Medulla oblongata (tissue), 1 donor: ENCODE results near the gene CEACAM7.

Experiments used
- DNase-seq: peaks from one replicate; pipeline ENCODE4 v3.0.0-alpha.2; 2015; ENCODE audit errors: extremely low spot score

CEACAM7 gene

GRCh38 chr19:41700381-41701195 lies 12.5 kb upstream of the CEACAM7 start:
- no peak for DNase-seq

DNA sequence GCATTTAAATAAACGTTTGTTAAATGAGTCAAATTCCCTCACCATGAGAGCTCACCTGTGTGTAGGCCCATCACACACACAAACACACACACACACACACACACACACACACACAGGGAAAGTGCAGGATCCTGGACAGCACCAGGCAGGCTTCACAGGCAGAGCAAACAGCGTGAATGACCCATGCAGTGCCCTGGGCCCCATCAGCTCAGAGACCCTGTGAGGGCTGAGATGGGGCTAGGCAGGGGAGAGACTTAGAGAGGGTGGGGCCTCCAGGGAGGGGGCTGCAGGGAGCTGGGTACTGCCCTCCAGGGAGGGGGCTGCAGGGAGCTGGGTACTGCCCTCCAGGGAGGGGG lies 11.9 kb upstream of the CEACAM7 start:
- DNase-seq, result no peak

- no peak for DNase-seq
Observed at GRCh38 chr19:41699231-41699967, 11.3 kb upstream of the CEACAM7 start.

- peak; percentile 7 for DNase-seq
Observed at GRCh38 chr19:41698746-41699230, 10.7 kb upstream of the CEACAM7 start.

DNA sequence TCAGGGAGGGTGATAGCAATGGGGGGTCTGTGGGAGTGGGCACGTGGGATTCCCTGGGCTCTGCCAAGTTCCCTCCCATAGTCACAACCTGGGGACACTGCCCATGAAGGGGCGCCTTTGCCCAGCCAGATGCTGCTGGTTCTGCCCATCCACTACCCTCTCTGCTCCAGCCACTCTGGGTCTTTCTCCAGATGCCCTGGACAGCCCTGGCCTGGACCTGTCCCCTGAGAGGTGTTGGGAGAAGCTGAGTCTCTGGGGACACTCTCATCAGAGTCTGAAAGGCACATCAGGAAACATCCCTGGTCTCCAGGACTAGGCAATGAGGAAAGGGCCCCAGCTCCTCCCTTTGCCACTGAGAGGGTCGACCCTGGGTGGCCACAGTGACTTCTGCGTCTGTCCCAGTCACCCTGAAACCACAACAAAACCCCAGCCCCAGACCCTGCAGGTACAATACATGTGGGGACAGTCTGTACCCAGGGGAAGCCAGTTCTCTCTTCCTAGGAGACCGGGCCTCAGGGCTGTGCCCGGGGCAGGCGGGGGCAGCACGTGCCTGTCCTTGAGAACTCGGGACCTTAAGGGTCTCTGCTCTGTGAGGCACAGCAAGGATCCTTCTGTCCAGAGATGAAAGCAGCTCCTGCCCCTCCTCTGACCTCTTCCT lies 9.3 kb upstream of the CEACAM7 start:
- no peak for DNase-seq

DNA sequence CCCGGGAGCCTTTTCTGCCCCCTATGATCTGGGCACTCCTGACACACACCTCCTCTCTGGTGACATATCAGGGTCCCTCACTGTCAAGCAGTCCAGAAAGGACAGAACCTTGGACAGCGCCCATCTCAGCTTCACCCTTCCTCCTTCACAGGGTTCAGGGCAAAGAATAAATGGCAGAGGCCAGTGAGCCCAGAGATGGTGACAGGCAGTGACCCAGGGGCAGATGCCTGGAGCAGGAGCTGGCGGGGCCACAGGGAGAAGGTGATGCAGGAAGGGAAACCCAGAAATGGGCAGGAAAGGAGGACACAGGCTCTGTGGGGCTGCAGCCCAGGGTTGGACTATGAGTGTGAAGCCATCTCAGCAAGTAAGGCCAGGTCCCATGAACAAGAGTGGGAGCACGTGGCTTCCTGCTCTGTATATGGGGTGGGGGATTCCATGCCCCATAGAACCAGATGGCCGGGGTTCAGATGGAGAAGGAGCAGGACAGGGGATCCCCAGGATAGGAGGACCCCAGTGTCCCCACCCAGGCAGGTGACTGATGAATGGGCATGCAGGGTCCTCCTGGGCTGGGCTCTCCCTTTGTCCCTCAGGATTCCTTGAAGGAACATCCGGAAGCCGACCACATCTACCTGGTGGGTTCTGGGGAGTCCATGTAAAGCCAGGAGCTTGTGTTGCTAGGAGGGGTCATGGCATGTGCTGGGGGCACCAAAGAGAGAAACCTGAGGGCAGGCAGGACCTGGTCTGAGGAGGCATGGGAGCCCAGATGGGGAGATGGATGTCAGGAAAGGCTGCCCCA lies 8.5 kb upstream of the CEACAM7 start:
- no peak for DNase-seq

DNA sequence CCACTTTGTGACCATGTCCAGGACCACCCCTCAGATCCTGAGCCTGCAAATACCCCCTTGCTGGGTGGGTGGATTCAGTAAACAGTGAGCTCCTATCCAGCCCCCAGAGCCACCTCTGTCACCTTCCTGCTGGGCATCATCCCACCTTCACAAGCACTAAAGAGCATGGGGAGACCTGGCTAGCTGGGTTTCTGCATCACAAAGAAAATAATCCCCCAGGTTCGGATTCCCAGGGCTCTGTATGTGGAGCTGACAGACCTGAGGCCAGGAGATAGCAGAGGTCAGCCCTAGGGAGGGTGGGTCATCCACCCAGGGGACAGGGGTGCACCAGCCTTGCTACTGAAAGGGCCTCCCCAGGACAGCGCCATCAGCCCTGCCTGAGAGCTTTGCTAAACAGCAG lies 7.7 kb upstream of the CEACAM7 start:
- DNase-seq, result no peak

GRCh38 chr19:41694831-41695635 lies 7.0 kb upstream of the CEACAM7 start:
- DNase-seq, result no peak

GRCh38 chr19:41694196-41694595 lies 6.1 kb upstream of the CEACAM7 start:
- DNase-seq, result no peak

DNA sequence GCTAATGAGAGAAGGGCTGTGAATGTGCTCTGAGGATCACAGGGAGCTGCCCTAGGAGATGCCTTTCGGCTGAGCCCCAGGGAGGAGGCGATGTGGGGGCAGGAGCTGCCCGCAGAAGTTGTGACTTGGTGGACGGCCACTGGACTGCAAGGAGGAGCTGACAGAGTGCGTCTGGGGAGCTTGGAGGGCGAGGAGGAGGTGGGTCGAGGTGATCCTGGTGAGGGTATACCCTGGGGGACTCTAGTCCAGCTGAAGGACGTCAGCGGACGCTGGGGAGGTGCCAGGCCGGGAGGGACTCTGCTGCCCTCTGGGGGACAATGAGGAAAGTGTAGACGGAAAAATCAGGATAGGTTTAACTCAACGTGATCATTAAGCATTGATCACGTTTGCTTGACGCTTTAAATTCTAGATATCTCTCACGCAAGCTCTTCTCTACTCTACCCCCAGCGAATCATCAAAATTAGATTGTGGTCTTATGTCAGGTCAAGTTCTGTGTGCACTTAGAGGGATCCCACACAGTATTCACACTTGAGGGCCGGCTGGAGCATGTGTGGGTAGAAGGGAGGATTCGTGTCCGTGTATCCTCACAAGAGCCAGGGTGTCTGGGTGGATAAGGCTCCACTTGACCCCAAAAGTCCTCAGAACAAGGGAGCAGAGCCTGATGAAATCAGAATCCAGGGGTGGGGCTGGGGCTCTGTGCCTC lies 3.3 kb upstream of the CEACAM7 start:
- no peak for DNase-seq

DNA sequence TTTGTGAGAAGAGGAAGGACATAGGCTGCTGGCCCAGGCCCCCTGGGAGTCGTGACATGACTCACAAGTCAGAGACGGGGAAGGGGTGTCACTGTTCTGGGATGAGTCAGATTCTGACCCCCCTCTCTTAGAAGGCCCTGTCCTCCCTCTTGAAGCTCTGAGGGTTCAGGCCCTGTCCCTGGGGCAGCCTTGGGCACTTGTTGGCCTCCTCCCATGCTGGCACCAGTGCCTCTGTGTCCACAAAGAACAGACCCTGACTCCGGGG lies 2.7 kb upstream of the CEACAM7 start:
- no peak for DNase-seq

GRCh38 chr19:41689993-41690800 lies 2.1 kb upstream of the CEACAM7 start:
- no peak for DNase-seq

GRCh38 chr19:41688687-41689086 lies 617 bp upstream of the CEACAM7 start:
- DNase-seq, result no peak

- DNase-seq, result no peak
Observed at GRCh38 chr19:41687419-41687818, 651 bp downstream of the CEACAM7 start.

DNA sequence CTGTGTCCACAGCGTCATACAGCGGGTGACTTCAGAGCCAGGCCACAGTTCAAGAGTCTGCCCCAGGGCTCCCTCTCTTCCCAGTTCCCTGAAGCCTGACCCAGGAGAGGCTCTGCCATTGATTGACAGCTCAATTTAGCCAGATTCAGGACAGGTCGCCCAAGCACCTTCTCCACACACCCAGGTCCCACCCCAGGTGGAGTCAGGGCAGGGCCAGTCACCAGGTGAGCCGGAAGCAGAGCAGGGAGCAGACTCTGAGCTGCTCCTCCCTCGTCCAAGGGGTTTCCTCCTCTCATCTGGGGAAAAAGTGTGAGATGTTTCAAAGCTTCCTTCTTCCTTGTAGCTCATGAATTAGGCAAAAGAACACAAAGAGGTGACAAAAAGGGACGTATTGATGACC lies 5.6 kb downstream of the CEACAM7 start:
- no peak for DNase-seq

GRCh38 chr19:41671486-41671885 lies 16.6 kb downstream of the CEACAM7 start:
- DNase-seq, result no peak

DNA sequence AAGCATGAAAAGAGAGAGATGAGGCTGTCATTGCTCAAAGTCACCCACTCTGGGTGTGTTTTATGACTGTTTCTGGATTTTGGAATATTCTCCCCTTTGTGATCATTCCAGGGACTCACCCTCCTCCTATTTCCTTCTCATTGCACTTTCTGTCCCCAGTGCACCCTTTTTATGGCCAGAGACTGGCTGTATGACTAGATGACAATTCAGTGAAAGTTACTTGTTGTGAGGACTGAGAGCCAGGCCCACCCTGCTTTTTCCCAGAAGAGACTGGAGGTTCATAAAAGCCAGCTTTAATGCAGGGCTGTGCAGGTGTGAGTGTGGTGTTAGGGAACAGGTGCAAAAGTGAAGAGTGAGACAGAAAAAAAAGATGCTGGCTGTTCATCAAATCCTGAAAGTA lies 17.3 kb downstream of the CEACAM7 start:
- DNase-seq, result no peak

GRCh38 chr19:41668315-41668714 lies 19.8 kb downstream of the CEACAM7 start:
- DNase-seq, result no peak

GRCh38 chr19:41666075-41666474 lies 22.0 kb downstream of the CEACAM7 start:
- DNase-seq, result no peak

- no peak for DNase-seq
Observed at GRCh38 chr19:41657157-41657556, 30.9 kb downstream of the CEACAM7 start.
